ENCODE data around the gene CAPNS1.

GRCh38 chr19:36182612-36183244, 42.9 kb downstream of the CAPNS1 start:
- TF ChIP-seq, protein P1, sequence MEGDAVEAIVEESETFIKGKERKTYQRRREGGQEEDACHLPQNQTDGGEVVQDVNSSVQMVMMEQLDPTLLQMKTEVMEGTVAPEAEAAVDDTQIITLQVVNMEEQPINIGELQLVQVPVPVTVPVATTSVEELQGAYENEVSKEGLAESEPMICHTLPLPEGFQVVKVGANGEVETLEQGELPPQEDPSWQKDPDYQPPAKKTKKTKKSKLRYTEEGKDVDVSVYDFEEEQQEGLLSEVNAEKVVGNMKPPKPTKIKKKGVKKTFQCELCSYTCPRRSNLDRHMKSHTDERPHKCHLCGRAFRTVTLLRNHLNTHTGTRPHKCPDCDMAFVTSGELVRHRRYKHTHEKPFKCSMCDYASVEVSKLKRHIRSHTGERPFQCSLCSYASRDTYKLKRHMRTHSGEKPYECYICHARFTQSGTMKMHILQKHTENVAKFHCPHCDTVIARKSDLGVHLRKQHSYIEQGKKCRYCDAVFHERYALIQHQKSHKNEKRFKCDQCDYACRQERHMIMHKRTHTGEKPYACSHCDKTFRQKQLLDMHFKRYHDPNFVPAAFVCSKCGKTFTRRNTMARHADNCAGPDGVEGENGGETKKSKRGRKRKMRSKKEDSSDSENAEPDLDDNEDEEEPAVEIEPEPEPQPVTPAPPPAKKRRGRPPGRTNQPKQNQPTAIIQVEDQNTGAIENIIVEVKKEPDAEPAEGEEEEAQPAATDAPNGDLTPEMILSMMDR (IDR thresholded peaks at IDR 0.05) = no peak
- no peak for TF ChIP-seq POLR2AphosphoS5 (IDR thresholded peaks at IDR 0.05)
- TF ChIP-seq EP300 (IDR thresholded peaks at IDR 0.05) = no peak

All from stomach (tissue), 4 donors.